HG03460 (cell line): Measurements from ENCODE around the gene DIPK1C.

Experiments used
- ATAC-seq: cut with Tn5 transposase; IDR thresholded peaks from one replicate; pipeline ENCODE4 v1.9.1; 2021; ENCODE audit not compliant: unreplicated experiment

DIPK1C gene

DNA sequence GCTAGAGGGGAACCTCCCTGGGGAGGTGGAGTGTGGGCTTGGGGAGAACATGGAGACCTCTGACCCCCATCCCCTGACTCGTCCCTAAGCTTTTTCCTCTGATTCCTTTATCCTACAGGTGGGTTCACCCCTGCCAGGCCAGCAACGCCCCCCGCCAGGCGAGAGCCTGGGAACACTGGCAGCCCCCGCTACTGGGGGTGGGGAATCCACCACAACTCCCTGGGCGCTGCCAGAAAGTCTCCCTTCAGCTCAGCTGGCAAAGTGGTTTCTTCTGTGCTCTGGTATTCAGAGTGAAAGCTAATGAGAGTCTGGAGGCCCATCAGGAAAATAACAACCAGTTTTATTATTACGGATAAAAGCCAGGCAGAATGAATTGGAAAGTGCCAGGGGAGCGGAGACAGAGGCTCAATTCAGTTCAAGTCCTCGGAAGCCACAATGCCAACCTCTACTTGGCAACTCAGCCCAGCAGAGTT is 2.8 kb downstream of the DIPK1C start:
- ATAC-seq = no peak

DNA sequence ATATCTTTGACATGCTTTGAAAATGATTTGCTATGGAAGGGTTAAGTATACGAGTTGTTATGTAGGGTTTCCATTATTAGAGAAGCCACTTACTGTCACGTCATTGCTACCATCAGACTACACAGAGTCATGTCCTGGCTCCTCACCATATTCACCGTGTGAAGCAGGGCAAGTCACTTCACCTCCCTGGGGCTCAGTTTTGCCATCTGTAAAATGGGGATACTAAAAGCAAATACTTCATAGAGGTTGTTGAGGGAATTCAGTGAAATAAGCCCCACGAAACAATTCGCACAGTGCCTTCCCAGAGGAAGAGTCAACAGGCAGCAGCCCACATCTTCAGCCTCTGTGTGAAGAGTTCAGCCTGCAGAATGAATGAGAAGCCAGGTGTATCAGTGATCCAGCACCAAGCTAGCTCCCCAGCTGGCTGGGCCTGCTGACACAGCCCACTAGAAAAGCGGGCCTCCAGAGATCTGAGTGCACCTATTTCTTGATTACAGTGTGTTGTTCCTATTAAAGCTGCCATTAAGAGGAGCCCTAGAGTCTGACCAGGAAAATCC is 3.4 kb downstream of the DIPK1C start:
- no peak for ATAC-seq

DNA sequence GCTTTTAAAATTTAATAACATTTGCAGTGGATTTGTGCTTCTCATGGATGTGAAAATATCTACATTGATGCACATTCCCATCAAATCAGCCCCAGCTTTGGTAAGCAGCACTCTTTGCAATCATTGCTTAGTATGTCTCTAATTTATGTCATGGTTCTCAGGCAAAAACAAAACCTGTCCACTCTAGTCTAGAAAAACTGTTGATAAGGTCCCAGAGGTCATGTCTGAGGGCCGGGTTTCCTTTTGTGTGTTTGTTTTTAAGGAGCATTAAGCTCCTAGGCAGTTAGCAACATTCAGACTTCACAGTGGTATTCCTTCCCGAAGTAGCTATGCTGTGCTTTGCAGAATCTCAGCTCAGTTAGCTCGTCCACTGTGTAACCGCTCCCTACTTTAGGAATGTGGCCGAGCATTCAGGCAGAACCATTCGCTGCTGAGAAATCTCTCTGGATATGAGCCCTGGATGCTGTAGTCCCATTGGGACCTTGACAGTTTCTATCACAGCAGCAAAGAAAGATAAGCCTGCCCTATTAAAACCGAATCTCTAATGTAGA is 4.0 kb downstream of the DIPK1C start:
- ATAC-seq = no peak

DNA sequence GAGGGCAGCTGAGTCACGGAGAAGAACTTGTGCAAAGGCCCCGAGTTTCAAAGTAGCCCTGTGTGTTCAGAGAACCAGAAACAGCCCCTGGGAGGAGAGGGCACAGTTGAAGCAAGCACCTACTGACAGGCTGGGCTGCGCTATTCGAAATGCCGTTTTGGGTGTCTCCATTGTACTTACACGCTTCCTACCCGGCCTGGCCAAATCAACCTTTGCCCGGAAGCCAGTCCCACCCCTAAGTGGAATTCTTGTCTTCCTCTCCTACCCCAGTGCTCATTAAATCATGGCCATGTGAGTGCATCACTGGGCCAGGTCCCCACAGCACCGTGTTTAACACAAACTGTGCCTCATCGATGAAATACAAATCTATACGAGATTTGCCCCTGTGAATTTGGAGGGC is 6.0 kb downstream of the DIPK1C start:
- no peak for ATAC-seq

DNA sequence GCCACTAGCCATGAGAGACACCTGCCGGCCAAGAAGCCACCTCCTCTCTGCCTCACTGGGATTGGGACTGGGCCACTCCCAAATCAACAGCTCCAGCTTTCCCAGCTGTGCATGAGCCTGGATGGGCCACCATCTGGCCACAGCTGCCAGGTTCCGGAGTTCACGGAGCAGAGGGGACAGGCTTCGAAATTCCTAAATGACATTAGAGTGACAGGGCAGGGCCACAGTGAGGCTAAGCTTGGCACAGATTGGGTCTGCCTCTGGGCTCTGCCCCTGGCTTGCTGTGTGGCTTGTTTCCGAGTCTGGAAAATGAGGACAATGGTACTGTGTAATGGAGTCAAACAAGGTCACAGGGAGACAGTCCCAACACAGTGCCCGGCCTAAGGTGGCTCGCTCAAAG is 6.5 kb downstream of the DIPK1C start:
- ATAC-seq = no peak

DNA sequence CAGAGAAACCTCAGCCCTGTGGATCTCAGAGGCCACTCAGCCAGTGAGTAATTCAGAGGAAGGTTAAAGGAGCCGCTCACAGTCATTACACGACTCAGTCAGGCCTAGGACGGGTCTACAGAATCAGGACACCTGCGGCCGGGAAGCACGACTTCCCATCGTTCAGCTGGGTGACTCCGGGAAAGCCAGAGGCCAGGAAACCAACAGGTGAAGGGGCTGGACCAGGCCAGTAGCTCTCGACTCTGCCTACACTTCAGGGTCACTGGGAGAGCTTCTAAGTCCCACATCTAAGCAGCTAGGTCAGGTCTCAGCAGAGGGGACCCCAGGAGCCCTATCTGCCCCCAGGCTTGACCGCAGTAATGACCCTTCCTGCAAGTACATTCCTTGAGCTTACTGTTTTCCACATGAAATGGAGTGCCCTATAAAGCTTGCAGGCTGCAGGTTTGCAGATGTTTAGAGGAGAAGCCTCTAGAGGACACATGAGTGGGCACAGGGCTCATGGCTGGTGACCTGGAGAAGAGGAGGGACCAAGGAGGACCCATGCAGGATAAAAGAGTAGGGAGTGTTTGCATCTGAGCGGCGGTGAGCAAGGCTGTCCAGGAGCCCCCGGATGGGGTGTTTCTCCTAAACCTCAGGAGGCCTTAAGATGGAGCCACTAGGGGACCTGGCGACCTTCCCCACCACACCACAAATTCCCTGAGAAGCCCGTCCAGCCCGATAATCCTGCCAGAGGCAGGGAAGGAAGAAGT is 9.5 kb downstream of the DIPK1C start:
- no peak for ATAC-seq

DNA sequence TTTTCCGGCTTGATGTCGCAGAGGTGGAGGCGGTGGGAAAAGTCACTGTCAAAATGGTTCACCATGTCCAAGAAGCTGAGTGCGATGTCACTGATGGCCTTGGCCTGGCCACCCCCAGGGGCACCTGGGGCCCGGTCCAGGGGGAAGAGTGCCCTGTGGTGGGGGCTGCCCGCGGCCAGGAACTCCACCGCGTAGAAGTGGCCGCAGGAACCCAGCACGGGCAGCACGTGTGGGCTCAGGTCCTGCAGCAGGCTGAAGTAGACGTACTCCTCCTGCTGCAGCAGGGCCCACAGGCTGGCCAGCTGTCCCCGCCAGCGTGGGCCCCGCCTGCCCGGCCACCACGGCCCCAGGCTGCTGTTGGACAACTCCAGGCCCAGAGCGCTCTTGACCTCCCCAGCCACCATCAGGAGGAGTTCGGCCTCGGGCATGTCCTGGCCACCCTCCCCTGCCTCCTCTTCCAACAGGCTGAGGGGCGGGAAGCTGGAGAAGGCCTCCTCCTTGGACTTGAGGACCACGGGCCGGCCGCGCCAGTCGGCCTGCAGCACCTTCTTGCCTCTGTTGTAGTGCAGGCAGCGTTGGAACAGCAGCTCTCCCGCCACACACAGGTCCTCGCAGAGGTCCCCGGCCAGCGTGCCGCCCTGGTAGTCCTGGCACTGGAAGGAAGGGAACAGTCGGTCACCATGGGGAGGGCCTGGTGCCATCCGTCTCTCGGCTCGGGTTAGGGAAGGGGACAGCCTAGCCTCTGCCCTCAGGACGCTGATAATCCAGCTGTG is 10.3 kb downstream of the DIPK1C start:
- no peak for ATAC-seq

DNA sequence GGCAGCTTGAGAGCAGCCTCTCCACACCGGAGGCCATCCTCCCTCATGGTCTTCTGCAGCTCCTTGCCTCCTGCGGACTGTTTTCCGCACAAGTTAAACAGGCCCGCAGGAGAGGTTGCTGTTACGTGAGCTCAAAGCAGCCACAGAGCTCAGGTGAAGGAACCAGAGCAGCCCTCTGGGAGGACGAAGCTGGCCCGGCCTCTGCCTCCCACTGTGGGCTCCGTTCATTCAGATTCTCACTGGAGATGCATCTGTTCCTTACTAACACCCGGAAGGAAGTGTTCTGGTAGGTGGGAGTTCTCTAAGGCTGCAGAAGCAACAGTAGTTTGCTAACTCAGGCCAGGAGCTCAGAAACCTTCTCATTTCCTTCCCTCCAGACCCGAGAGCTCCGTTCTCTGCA is 10.9 kb downstream of the DIPK1C start:
- ATAC-seq = no peak

DNA sequence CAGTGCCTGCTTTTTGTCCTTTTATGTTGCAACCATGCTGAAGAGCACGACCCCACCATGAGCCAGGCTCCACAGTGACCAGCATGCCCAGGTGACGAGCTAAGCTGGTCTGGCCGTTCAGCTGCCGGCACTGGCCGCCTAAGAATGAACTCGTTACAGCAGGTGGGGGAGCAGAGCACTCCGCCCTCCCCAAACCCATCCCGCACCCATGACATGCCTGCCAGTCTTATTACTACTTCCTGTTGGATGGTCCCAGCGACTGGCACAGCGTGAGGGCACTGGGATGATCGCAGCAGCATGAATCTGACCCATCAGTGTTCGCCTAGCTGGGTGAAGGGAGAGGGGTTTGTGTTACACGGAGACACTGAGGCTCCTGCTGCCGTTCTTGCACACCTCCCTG is 11.5 kb downstream of the DIPK1C start:
- ATAC-seq = no peak

DNA sequence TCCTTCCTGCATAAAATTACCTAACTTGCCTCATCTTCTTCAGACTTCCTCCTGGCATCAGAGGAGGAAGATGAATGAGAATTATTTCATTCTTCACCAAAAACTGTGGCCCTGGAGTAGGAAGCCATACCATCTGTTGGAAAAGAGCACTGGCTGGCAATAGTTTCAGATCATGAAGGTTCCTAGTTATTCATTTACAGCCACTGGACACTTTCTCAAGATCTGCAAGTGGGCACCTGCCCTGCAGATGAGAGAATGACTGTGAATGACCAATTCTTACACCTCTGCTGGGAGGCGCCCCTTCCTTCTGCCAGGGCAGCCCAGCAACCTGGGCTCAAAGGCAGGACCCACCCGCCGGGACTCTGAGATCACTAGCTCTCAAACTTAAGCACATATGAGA is 13.0 kb downstream of the DIPK1C start:
- ATAC-seq = no peak

DNA sequence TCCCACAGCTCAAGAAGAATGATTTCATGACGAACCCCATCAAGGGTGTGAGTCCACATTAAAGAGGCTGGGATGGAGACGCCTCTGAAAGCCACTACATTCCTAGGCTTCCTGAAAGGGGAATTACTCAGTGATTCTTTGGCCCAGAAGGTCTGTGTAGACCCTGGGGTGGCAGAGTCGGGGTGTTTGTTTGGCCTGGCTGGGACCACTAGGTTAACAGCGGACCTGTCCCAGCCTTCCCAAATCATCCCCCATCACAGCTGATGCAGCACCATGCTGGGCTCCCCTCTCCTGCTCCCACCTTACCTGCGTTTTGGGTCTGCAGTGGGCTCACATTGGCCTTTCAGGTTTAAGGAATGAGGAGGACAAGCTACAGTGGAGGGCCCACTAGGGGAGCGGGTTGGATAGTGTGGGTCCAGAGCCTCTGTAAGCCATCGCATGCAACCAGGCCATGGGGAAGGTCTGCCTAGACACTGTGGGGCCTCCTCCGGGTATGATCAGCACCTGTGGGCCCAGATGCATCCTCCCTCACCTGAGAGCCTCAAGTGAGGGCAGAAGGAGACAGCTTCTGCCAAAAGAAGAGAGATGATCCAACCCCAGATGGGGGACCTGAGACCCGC is 16.2 kb downstream of the DIPK1C start:
- ATAC-seq = no peak

DNA sequence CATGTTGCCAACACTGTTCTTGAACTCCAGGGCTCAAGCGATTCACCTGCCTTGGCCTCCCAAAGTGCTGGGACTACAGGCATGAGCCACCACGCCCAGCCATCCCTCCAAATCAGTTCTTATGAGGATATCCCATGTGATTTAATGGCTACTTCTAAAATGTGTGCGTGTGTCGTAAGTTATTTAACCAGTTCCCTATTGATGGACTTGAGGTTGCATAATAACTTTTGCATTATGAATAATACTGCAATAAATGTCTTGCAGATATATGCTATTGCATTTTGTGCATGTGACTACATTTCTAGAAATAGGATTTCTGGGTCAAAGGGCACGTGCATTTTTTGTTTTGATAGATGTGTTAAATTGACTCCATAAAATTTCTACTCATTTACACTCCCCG is 19.0 kb downstream of the DIPK1C start:
- ATAC-seq = no peak

DNA sequence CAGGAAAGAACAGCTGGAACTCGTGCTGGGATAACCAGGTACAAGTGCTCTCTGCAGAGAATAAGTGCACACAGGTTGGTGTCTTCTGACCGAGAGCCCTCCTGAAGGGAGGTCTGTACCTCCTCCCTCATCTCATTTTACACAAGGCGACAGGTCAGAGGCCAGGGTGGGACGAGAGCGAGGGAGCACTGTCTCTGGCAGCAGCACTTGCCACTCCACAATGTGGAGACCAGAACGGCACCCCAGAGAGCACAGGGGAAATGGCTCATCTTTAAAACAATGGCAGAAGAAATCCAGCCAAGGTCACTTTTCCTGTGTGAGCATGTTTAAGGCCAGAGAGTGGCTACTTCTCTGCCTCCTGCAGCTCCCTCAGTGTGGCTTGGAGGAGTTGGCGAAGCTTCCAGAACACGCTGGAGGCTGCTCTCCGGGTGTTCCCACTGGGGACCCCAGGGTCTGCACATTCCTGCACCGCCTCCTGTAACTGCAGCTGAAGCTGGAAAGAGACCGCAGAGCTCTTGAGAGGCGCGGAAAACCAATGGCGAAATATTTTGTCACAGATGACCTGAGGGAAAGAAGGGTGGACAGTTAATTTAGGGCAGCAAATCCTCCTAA is 20.8 kb downstream of the DIPK1C start:
- no peak for ATAC-seq

DNA sequence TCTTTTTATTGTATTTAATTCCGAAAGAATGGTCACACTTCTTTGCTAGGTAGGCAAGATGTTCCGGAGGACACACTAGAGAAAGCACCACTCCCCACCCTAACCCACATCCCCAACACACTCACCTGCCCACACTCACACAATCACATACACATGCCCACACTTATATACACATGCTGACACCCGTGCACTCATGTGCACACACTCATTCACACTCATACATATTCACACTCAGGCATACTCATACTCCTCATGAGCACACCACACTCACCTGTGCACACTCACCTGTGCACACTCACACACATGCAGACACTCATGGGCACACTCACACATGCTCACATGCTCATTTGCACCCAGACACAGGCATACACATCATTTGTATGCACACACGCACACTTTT is 21.4 kb downstream of the DIPK1C start:
- ATAC-seq = no peak

DNA sequence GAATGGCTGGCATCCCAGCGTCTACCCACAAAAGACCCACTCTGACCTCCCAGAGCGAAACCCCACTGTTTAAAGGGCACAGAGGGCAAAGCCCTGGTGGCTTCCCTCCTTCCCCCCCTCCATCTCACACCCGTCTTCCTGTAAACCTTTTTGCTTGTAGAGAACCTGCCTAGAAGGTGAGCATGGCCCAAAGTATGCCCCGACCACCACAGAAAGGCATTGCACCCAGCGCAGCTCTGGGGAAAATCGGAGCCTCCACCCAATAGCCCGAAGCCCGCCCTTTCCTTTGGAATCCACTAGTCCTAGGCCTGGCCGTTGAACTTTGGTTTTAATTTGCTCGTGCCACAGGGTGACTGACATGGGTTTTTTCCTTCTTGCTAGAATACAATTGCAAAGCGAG is 22.6 kb downstream of the DIPK1C start:
- no peak for ATAC-seq

DNA sequence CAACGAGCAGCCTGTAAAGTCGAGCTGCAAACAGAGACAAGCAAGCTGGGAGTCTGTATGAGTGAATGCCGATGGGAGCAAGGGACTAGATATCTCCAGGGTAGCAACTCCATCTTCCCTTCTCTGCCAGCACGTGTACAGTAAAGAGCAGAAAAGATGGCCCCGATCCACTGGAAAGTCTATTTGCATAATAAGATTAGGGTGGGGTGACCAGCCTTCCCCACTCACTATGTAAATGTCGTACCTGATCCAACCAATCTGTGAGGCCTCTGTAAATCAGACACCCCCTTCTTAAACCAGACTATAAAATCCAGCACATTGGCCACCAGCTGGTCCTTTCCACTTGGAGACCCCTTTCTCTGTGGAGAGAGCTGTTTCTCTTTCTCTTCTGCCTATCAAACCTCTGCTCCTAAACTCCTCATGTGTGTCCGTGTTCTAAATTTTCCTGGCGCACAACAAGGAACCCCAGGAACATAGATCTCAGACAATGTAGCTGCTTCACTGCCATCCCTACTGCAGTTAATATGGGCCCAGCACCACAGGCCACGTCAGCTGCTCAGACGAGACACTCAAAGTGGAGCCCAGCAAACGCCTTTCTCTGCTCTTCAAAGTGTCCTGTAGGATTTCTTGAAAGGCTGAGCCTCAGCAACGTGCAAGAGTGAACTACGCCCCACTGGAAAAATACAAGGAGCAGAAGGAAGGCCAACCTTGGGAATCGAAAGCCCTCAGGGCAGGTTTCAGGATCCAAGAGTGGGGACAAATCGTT is 26.1 kb downstream of the DIPK1C start:
- ATAC-seq = no peak

DNA sequence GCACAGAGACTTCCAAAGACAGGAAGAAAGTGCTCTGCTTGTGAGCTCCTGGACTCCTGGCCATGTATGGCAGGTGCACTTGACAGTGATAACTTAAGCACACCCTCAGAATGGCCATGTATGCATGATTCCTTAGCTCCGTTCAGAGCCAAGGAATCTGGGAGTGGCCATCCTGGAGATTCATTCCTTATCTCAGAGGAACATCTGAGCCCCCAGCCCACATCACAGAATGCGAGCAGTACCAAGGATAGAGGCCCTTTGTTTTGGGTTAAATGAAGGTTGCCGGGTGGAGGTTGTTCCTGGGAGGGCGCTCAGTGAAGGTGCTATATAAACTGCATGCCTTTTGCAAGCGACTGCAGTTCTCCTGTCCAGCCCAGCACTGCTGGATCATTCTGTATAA is 26.9 kb downstream of the DIPK1C start:
- ATAC-seq = no peak

DNA sequence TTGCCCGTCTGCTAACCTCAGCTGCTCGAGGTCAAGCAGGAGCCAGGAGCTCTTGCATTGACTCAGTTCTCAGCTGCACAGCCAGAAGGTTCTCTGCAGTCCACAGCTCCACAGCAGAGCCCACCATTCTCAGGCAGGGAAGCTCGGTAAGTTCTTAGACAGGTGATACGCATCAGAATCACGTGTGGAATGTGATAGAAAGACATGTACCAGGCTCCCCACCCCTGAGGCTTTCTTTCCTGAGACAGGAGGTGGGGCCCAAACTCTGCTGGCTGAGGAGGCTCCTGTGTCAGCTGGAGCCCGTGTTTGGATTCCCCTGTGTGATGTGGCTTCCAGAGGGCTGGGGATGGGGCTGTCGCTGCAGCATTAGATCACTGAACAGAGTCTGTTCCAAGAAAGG is 28.0 kb downstream of the DIPK1C start:
- no peak for ATAC-seq

DNA sequence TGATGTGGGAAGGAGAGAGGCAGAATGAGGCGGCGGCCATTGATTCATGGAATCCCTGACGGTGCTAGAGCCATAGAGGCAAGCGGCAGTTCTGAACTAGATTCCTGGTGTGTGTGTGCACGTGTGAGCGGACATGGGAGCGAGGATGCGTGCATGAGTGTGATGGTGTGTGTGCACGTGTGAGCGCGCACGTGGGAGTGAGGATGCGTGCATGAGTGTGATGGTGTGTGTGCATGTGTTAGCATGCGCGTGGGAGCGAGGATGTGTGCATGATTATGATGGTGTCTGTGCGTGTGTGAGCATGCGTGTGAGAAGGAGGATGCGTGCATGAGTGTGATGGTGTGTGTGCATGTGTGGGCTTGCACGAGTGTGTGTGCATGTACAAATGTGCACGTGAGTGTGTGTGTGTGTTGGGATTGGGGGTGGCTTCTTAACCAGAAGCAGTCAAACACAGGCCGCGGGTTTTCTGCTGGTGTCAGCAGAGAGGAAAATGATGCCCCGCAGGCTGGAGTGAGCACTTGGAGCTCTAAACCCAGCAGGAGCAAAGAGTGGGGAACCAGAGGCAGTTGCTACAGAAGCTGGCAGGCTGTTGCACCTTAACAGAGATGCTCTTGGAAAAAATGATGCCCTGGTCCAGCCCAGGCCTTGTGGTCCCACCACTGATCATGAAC is 29.5 kb downstream of the DIPK1C start:
- ATAC-seq = no peak

DNA sequence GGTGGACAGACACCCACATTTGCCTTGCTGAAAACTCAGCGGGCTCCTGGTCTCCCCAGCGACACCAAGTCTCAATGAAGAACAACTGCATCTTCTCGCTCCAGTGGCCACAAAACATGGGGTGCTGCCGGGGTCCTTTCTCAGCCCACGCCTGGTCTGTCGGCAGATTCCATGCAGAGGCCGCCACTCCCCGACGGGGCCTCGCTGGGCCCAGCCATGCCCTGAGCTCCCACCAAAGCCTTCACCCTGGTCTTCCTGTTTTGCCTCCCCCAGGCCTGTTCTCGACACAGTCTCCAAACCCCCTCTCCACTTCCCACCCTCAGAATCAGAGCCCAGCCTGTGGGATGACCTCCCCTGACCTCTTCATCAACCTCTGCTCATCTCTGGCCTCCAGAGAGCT is 31.2 kb downstream of the DIPK1C start:
- ATAC-seq = no peak
